Type B pancreatic cell (in vitro differentiated cells): ENCODE data around the gene GPR42. TPM values are rescaled to one million over a fixed set of nuclear protein-coding genes. Genes with fewer than 3 reads are reported as not detected.

ENCODE experiments used
- DNase-seq: peaks from one replicate; pipeline ENCODE4 v3.0.0; 2021; ENCODE audit warnings: mixed read lengths; ENCODE audit not compliant: unreplicated experiment; ENCODE audit errors: extremely low spot score
- H3K27ac Mint-ChIP-seq: 2 replicates; pipeline ENCODE4 v1.8.0; 2021; ENCODE audit warnings: mild to moderate bottlenecking, mixed read lengths
- H3K27me3 Mint-ChIP-seq: 2 replicates; pipeline ENCODE4 v1.8.0; 2021; ENCODE audit warnings: mixed read lengths
- H3K36me3 Mint-ChIP-seq: 2 replicates; pipeline ENCODE4 v1.8.0; 2021; ENCODE audit warnings: mixed read lengths
- H3K4me1 Mint-ChIP-seq: one replicate; pipeline ENCODE4 v1.8.0; 2021; ENCODE audit warnings: mixed read lengths; ENCODE audit not compliant: unreplicated experiment
- H3K4me3 Mint-ChIP-seq: 2 replicates; pipeline ENCODE4 v1.8.0; 2021; ENCODE audit warnings: mild to moderate bottlenecking, mixed read lengths
- H3K9me3 Mint-ChIP-seq: 2 replicates; pipeline ENCODE4 v1.8.0; 2021; ENCODE audit warnings: mixed read lengths
- long read RNA-seq: library from polyadenylated mRNA; unstranded; transcript quantifications from one replicate; pipeline ENCODE4 v2.0.0, GENCODE V29; 2020
- total RNA-seq: library from RNA; stranded (reverse); gene quantifications from 2 replicates; pipeline ENCODE4 v1.2.1, GENCODE V29; 2021; ENCODE audit warnings: low replicate concordance
- TF ChIP-seq, protein P1 (sequence below): fragments of 200-600 bp; sonication (generic); conservative IDR thresholded peaks from 2 replicates; pipeline ENCODE4 v1.5.0; 2021; ENCODE audit warnings: antibody characterized with exemption, mild to moderate bottlenecking

GPR42 gene, protein sequence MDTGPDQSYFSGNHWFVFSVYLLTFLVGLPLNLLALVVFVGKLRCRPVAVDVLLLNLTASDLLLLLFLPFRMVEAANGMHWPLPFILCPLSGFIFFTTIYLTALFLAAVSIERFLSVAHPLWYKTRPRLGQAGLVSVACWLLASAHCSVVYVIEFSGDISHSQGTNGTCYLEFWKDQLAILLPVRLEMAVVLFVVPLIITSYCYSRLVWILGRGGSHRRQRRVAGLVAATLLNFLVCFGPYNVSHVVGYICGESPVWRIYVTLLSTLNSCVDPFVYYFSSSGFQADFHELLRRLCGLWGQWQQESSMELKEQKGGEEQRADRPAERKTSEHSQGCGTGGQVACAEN
- not detected in 2 replicates for total RNA-seq
- long read RNA-seq = 0 reads

DNA sequence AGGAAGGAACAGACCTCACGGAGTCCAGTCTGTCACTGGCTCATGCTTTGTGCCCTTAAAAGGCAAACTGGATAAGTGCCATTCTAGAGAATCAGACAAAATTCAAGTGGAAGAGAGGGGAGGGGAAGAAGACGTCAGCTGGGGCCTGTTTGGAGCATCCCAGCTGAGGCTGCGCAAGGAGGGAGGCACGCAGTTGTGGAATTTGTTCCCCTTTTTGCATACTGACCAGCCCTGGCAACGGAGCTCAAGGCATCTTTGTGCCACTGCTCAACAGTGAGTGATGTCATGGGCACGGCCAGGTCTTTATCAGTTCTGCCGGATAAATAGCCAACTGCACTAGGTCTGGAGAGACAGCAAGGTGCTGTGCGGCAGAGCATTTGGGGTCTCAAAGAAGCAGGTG lies at the start of gene GPR42:
Gene GPR42 (plus strand): TSS at position 347 of the 400 bp plus-strand sequence. CDS start 292 bp downstream, outside the sequence.
- no peak for DNase-seq
- no peaks in the 10 kb centered on the region for H3K4me1 Mint-ChIP-seq
- TF ChIP-seq, protein P1, sequence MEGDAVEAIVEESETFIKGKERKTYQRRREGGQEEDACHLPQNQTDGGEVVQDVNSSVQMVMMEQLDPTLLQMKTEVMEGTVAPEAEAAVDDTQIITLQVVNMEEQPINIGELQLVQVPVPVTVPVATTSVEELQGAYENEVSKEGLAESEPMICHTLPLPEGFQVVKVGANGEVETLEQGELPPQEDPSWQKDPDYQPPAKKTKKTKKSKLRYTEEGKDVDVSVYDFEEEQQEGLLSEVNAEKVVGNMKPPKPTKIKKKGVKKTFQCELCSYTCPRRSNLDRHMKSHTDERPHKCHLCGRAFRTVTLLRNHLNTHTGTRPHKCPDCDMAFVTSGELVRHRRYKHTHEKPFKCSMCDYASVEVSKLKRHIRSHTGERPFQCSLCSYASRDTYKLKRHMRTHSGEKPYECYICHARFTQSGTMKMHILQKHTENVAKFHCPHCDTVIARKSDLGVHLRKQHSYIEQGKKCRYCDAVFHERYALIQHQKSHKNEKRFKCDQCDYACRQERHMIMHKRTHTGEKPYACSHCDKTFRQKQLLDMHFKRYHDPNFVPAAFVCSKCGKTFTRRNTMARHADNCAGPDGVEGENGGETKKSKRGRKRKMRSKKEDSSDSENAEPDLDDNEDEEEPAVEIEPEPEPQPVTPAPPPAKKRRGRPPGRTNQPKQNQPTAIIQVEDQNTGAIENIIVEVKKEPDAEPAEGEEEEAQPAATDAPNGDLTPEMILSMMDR = no peak
- no peak within 1 kb of the TSS for H3K4me3 Mint-ChIP-seq
- H3K27ac Mint-ChIP-seq = no peak within 1 kb of the TSS
- no peaks in the 10 kb centered on the region for H3K9me3 Mint-ChIP-seq
- peaks cover 26% of the 10 kb centered on the region for H3K27me3 Mint-ChIP-seq
- no peaks in the 10 kb centered on the region for H3K36me3 Mint-ChIP-seq

DNA sequence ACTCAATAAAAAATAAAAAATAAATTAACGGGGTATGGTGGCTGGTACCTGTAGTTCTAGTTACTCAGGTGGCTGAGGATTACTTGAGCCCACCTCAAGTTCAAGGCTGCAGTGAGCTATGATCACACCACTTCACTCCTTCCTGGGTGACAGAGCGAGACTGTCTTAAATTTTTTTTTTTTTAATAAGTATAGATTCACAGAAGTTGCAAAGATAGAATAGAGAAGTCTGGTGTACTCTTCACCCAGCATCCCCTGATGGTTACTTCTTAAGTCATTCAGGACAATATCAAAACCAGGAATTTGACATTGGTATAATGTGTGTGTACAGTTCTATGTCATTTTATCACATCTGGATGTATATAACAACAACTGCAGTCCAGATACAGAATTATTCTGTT lies 49.6 kb upstream of the GPR42 start:
- DNase-seq = no peak
- no peaks in the 10 kb centered on the region for H3K27me3 Mint-ChIP-seq
- TF ChIP-seq, protein P1 = no peak
- H3K27ac Mint-ChIP-seq = no peak overlapping the region
- no peak overlapping the region for H3K4me3 Mint-ChIP-seq
- H3K36me3 Mint-ChIP-seq = no peaks in the 10 kb centered on the region
- H3K9me3 Mint-ChIP-seq = no peaks in the 10 kb centered on the region
- H3K4me1 Mint-ChIP-seq = peaks cover 10% of the 10 kb centered on the region

DNA sequence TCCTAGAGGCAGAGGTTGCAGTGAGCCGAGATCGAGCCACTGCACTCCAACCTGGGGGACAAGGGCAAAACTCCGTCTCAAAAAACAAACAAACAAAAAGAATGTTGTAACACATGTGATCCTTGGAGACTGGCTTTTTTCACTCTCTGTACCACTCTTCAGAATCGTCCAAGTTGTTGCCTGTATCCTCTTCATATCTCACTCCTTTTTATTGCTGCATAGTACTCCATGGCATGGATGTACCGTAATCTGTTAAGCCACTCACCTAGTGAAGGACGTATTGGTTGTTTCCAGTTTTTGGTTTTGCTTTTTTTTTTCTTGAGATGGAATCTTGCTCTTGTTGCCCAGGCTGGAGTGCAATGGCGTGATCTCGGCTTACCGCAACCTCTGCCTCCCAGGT lies 48.9 kb upstream of the GPR42 start:
- TF ChIP-seq, protein P1 = no peak
- Mint-ChIP-seq H3K27ac (no peak overlapping the region), H3K36me3 (no peaks in the 10 kb centered on the region), H3K27me3 (no peaks in the 10 kb centered on the region), H3K9me3 (no peaks in the 10 kb centered on the region), H3K4me1 (peaks cover 10% of the 10 kb centered on the region), H3K4me3 (no peak overlapping the region)
- DNase-seq = no peak

DNA sequence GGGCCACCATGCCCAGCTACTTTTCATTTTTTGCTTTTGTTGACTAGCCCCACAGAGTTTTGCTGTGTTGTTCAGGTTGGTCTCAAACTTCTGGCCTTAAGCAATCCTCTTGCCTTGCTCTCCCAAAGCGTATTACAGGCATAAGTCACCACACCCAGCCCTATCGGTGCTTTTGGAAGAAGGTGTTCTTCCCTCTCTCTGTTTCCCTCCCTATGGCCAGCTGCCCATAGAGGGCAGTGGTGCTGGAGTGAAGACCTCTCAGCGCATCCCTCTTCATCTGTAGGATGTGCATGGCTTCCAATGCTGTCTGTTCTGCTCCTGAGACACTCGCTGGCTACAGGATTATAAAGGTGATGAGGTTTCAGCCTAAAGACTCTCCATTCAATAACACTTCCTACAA lies 43.2 kb upstream of the GPR42 start:
- no peak for DNase-seq

DNA sequence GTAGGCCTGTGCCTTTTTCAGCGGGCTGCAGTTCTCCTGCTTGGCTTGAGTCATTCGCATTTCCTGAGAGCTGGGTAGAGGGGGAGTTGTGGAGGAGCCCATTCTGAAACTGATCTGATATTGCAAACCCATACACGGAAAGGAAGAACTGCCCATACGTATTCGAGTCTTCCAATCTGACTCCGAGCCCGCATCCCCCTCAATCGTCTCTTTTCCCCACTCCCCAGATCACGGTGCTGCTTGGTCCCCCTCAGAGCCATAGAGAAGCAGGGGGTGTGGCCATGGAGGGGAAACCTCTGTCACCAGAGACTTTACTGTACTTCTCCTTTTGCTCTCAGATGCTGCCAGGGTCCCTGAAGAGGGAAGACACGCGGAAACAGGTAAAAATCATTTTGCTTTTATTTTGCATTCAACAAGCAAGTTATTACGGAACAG lies 42.0 kb upstream of the GPR42 start, which contains the start of gene CD22:
Gene CD22 (plus strand): TSS at position 337 of the 435 bp plus-strand sequence. CDS start 2,854 bp downstream, outside the sequence.
- no peaks in the 10 kb centered on the region for H3K9me3 Mint-ChIP-seq
- TF ChIP-seq, protein P1 = no peak
- H3K36me3 Mint-ChIP-seq = no peaks in the 10 kb centered on the region
- no peak within 1 kb of the TSS for H3K27ac Mint-ChIP-seq
- DNase-seq = no peak
- H3K4me1 Mint-ChIP-seq = peaks cover 3% of the 10 kb centered on the region
- H3K4me3 Mint-ChIP-seq = no peak within 1 kb of the TSS
- H3K27me3 Mint-ChIP-seq = no peaks in the 10 kb centered on the region

More for the DNA sequence above, 43.2 kb upstream of the GPR42 start:
- Mint-ChIP-seq H3K27me3 (no peaks in the 10 kb centered on the region), H3K27ac (no peak overlapping the region), H3K36me3 (no peaks in the 10 kb centered on the region), H3K4me1 (no peaks in the 10 kb centered on the region), H3K9me3 (no peaks in the 10 kb centered on the region), H3K4me3 (no peak overlapping the region)
- TF ChIP-seq, protein P1 = peak; percentile 36
